Non-pigmented ciliary epithelial cell (primary cell): Measurements from ENCODE around the gene EEF1AKMT2.
"Not testable (repeated sequence)": the region's sequence is repeated elsewhere in the genome, so short reads cannot be mapped to it uniquely, and the experiment has no call there.

Experiments used
- DNase-seq: peaks from one replicate; pipeline ENCODE4 v3.0.0-alpha.2; 2010; ENCODE audit warnings: low read depth

EEF1AKMT2 gene

DNA sequence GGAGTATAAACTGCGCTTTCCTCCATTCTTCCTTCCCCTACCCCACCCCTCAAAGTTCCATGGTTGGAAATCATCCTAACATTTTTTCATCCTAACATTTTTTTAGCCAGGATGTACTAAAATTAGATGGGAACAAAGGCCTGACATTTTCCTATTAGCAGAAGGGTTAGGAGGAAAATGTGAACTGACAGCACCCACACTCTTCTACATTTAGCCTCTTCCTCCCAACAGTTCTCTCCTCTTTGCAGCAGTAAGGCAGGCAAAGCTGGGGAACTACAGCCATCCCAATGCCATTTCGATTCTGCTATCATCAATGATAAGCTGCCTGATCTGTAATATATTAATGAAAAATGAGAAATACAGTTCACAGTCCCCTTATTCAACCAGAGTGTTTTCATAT lies 36.1 kb downstream of the EEF1AKMT2 start:
- DNase-seq = no peak

DNA sequence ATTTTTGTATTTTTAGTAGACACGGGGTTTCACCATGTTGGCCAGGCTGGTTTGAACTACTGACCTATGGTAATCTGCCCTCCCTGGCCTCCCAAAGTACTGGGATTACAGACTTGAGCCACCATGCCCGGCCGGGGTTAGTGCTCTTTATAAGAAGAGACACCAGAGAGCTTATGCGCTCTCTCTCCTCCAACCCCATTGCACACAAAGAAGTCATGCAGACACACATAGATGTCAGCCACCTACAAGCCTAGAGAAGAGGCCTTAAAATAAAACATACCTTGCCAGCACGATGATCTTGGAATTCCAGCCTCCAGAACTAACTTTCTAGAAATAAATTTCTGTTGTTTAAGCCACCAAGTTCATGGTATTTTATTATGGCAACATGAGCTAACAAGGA lies 37.5 kb downstream of the EEF1AKMT2 start:
- no peak for DNase-seq

DNA sequence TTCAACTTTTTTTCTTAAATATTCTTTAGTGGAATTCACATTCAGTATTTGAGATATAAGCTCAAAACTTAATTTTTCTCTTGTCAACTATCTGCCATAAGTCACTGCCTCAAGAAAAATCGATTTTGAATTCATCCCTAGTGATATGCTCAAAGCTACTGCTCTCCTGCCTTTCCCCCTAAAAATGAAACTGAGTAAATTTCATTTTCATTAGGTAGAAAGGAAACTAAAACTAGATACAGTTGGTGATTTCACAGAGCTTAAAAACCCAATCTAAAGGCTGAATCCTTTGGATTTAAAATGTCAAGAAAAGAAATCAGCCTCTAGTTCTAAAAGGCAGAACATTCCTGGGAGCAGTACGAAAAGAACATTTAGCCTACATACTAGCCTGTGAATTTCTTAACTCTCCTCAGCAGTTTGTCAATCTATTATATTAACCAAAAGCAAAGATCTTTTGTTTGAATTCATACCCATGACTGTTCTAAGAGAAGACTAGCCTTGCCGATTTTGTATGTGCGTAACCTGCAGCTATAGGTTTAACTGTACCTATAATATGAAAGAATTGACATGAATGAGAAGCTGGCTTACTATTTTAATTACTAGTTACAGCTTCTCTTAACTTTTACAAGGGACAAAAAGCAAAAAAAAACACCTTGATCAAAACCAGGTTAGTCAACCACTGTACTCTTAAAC lies 42.6 kb downstream of the EEF1AKMT2 start:
- no peak for DNase-seq

DNA sequence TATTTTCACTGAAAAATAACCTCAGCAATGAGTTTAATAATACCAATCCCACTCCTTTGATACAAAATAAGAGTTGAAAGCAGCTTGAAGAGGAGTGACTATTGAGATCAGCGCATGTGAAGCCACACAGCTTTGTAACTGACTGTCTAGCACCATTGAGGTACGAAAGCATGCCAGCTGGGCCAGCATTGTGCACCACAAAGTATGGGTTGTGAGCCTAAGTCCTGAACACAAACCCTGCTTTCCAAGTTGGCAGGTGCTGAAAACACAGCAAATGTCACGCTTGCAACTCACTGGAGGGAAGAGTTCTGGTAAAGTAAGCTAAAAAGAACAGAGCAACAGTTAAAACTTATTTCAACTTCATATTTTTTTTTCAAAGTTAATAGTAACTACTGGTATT lies 43.5 kb downstream of the EEF1AKMT2 start:
- DNase-seq = no peak

DNA sequence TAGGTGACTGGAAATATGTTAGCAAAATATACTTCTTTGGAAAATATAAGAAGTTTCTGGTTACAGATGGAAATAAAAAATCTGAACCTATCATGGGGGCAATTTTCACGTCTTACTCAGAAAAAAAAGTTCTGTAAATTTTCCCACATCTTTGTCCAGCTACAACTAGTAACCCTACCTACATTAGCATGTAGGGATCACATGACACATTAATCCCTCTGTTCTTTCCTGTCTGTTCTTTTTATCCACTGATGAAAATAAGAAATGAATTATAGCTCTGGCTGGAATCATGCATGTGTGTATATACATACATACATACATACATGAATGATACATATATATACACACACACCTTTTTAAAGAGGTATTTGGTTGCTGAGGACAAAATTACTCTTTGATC lies 43.9 kb downstream of the EEF1AKMT2 start:
- DNase-seq = no peak

DNA sequence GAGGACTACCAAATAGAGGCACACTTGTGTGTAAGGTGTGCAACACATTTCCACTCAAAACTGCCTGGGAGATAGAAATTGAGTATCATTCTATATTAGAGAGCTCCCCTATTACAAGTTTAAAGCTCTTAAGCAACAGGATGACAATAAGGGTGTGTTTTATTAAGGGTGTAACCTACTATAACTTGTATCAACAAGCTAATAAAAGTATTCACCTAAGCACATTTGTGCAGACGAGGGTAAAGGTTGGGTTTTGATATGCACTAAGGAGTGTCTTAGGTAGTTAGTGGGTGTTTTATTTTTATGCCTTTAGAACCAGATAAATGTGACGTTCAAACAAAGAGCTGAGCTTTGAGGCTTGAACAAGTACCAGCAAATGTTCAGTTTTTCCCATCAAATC lies 44.7 kb downstream of the EEF1AKMT2 start:
- no peak for DNase-seq

DNA sequence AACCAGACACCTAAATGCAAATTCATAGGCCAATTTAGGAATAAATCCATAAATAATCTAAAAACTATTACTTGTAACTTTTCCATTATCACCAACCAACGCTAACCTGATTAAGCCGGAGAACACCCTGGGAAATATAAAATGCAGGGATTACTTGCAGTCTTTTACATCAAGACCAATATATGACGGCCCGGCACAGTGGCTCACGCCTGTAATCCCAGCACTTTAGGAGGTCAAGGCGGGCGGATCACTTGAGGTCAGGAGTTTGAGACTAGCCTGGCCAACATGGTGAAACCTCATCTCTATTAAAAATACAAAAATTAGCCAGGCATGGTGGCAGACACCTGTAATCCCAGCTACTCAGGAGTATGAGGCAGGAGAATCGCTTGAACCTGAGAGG lies 45.2 kb downstream of the EEF1AKMT2 start:
- not testable (repeated sequence) for DNase-seq

DNA sequence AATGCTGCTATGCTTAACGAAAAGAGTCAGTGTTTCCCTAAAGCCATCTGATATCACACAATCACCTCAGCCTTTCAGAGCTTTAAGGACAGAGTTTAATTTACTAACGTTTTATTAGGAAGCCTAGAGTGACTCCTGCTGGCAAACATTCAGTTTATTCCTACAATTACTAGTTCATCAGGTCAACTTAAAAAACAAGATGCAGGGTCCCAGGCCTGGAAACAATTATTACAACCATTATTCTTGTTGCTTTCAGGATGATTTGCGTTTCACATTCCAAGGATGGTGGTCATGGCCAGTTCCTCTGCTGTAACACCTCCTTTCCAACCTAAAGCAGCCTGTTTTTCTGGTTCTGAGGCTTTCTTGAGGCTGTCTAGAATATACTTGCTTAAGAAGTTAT lies 46.0 kb downstream of the EEF1AKMT2 start:
- DNase-seq = no peak

DNA sequence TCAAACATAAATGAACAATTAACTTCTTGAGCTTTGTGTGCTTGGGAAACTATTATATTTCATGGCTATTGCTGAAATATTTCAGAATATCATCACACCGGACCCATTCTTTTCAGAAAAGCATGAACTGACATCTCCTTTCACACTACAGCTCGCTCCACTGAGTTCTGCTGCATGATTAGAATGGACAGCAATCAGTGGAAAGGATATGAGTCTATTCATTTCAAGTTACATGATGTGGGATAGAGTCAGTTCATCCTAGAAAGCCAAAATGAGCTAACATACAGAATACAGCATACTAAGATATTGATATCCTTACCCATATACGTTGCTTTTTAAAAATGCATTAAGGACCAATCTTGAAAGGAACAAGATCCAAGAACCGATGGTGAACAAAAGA lies 46.4 kb downstream of the EEF1AKMT2 start:
- no peak for DNase-seq

DNA sequence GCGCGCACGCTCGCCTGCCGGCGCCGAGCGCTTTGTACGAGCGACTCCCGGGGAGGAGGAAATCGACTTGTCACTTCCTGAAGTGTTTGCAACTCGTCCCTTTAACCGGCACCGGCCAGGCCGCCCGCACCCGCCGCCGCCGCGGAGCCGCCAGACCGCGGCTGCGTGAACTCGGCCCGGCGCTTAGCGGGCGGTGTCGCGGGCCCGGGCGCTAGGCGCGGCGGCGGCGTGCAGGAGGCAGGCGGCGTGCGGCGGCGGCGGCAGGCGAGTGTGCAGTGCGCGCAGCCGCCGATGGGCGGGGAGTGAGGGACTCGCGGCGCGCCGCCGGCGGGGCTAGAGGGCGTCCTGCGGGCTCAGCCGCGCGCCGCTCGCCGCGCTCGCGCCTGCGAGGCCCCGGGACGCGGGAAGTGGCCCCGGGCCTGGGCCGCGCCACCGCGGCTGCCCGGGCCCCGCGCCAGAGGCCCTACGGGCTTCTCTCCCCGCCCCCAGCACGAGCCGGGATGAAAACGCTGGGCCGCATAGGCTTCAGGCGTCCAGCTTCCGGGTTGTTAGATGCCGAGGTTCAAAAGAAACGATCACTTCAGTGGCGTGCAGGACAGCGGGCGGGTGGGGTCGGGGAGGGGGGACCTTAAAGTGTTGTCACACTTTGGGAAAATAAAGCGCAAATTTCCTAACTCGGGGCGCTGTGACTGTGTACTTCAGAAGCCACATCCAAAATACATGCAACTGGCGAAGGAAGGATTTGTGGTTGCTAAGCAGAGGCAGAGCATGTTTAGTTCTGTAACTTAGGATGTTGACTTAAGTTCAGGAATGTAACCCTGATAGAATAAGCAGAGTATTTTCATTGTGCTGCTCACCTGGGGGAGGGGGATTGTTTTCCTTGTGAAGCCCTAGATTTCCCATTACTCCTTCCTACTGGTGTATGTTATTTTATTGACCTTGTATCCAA lies 47.3 kb downstream of the EEF1AKMT2 start, which contains the start of gene FAM53B:
Gene FAM53B, minus strand, starts transcription at position 277 of the 949 bp plus-strand sequence. CDS start 37,665 bp downstream, outside the sequence.
- no peak for DNase-seq

DNA sequence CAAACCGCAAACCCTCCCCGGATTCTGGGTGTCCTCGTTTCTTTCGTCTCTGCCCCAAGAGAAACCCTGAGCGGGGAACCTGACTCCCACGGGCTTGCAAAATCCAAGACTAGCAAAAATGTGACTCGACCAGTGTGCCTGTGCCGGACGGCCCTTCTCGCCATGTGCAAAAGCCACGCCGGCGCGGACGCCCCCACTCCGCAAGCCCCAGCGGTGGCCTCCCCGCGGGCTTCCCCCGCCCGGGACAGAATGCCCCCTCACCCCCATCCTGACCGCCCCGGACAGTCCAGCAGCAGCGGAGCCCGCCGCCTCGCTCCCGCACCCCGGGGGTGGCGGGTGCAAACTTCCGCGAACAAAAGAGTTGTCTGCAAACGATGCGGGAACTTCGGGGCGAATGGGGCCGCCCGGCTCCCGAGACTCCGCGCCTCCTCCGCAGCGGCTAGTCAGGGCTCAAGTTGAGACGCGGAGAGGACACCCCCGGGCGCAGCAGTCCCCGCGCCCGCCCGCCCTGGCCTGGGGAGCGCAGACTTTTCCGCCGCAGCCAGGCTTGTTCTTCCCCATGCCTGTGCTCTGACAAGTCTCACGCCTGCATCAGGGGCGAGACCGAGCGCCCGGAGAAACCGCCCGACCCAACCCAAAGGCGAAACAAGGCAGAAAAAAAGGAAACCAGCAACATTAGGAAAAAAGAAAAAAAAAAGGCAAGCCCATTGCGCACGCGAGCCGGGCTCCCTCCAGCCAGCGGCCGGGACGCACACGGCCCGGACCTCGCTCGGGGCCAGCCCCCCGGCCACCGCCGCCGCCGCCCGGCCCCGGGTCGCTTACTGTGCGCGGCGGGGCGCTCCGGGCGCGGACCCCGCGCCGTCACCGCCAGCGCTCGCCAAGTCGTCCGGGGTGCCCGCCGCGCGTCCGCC lies 48.2 kb downstream of the EEF1AKMT2 start:
- no peak for DNase-seq

DNA sequence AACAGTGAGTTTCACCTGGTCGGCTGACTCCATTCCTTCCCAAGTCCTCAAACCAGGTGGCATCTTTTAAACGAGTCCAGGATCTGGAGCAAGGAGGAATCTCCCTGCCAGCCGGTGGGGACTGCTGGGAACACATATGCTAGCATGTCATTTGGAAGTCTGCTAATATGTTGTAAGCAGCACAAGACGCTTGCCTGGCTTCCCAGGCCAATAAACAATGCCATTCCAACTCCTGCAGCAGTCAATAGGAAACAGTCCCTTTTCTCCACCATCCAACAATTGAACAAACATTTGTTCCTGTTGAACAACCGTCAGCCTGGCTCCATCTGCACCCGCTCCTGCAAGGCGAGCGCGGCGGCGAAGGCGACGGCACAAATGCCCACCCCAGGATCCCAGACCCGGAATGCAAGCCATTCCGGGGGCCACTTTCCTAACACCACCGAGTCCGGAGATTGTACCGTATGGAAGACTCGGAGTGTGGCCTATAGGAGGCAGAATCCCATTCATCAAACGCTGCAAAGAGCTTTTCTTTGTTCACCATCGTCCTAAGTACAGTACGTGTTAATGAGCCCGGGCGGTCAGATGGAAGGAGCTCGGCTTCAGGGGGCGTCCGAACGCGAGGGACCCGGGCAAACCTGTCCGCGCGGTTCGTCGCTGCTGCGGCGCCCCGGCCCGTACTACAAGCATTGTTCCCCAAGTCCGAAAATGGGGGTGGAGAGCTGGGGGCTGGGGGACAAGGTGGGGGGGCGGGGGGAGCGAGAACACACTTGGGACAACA lies 49.1 kb downstream of the EEF1AKMT2 start:
- no peak for DNase-seq

DNA sequence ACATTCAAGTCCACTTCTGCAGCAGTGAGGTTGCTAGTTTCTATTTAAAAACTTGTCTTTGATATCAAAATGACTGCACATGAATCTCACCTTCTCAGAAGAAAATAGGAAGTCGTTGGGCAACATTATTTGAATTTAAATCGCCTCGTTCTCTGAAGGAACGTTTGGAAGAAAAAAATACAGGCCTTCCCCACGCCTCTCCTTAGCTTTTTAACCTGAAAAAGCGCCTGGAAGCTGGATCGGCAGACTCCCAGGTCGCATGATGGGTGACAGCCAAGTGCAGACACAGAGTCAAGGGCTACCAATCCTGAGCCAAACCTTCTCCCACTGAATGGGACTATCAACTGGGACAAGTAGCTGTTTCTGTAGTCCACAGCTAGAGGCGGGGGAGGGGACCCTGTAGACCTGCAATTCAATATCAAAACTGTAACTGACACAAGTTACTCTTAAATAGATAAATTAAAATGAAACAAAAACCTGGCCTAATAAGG lies 49.7 kb downstream of the EEF1AKMT2 start:
- DNase-seq = no peak

DNA sequence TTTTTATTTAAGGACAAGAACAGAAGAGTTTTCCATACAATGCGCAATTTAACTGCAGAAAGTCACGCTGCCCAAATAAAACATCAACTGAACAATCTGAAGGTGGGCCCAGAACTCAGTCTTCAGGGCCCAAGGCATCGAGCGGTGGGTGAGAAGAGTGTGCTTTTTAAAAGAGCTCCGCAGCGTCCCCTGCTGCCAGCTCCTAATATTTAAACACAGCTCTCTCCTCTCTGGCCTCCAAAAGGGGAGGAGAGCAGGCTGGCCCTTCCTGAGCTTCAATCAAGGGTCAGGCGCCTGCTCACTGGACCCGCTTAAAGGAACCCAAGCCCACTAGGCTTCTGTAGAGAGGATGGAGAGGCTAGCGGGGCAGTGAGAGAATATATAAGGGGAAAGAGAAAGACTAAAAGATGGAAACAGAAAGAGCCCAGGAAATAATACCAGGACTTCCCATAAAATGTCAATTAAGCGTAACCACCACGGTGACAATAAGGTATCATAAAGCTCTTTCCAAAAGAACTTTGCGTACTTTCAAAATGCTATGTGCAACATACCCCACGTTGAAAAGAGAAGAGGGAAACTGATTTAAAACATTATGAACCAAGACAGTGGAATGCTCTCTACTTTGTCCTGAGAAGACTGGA lies 50.3 kb downstream of the EEF1AKMT2 start:
- DNase-seq = no peak

DNA sequence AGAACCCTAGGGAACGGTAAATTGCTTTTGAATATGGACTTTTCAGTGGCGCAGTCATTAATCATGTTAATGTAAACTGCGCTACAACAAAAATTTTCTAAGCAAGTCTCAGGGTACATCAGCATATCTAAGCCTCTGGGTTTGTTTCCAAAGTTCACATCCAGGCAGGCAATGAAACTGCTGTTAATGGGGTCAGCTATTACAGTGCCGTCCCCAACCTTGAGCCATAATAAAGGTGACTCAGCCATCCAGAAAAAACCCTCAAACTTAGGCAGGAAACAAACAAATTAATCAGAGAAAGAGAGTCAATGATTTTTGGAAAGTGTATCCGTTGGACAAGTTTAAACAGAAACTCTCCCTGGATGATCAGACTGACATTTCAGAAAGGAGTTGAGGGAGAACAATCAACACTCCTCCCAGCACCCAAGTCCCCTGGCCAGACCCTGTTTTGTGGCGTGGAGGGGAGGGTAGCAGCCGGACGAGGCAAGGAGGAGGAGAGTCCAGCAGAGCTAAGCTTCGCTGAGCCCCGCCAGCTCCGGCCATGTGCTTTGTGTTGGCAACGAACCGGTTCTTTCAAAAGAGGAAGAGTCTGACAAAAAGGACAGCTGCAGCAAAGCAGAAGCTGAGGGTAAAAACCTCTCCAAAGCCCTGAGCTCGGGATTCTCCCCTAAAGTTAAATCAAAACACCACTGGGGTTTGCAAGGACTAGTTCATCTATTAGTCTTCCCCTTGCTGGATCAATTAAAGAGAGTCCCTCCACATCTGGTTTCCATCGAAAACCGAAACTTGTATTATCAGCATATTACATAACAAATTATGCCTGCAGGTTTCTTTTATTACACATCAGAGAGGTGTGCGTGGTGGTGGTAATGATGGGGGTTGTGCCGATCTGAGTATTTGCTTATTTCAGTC lies 51.1 kb downstream of the EEF1AKMT2 start:
- DNase-seq = no peak

DNA sequence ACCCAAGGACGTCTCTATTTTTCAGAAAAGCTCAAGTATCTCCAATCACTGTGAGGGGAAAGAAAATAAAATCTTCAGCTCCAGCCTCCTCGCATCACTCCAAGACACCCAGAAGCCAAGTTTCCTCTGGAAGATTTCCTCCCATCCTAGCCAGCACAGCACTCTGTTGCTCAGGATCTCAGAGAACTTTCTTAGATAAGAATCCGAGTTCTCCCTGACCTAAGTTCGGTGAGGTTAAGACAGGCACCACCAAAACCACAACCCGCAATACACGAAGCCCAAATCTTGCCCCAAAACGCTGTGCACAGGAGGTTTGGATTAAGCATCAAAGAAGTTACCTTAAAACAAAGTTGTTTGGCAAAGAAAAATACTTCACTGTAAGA lies 51.7 kb downstream of the EEF1AKMT2 start:
- no peak for DNase-seq

DNA sequence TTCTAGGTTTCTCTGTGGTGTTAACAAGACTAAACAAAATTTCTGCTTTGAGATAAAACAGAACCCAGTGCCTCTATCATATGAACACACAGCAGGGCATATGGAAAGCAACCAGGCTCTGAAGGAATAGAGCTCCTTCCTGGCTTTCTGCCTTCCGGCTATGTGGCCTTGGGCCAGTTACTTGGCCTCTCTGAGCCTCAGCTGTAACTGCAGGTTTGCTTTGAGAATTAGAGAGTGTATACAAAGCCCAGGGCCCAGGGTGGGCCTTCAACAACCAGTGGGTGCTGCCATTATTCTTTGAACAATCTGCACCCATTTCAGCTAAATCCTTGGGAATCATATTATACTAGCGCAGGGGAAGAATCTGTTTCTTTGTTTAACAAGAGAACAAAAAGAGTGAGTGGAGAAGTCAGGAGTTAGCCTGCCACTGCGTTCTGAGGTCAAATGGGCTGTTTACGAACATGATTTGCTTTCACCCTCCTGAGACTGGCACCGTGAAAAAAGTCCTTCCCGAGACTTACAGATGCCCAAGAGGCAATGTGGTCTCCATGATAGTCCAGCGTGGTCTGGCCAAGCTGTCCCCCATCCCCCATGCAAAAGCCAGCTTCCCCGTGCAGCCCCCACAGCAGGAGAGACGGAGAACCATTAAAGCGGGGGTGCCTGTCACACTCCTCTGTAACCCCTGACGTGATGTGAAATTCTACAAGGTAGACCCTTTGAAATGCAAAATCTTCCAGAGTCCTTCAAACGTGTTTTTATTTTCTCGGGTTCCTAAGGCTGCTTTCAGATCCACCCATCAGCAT lies 52.4 kb downstream of the EEF1AKMT2 start:
- DNase-seq = no peak

DNA sequence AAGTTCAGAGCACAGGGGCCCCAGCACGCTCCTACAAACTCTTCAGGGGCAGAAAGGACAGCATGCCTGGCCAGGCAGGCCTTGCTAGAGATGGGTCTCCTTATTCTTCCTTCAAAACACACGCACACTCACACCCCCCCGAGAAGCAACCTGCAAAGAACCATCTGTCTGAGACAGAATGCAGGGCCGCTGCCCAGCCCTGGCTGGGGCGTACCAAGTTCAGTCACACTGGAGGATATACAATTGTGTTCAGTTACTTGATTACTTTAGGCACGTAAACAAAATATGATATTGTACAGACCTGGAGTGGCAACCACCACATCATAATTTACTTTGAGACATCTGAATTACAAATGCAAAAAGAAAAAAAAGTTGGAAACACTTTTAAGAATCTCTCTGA lies 53.2 kb downstream of the EEF1AKMT2 start:
- no peak for DNase-seq

DNA sequence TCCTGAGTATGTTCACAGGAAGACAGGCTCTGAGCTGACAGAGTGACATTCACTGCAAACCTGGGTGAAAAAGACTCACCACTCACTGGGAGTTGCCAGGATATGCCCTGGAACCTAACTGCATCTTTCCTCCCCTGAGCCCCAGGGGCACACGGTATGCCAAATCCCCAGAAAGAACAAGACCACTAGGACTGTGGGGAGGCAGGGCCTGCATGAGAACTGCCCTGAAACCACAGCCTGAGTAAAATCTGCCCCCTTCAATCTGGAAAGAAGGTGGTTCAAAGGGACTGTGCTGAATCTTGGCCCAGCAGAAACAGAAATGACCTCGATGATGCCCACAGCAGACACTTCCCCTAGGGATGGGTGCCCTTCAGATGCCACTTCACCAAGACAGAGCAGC lies 54.0 kb downstream of the EEF1AKMT2 start:
- no peak for DNase-seq
